C4-2B (cell line): ENCODE measurements around the gene NMNAT3.
"Not testable (repeated sequence)": the region's sequence is repeated elsewhere in the genome, so short reads cannot be mapped to it uniquely, and the experiment has no call there.

Experiments used
- H3K27ac ChIP-seq: fragments of 450-650 bp; 2 replicates; pipeline ENCODE4 v1.5.1; 2017
- CTCF ChIP-seq: fragments of 450-650 bp; conservative IDR thresholded peaks from 2 replicates; pipeline ENCODE4 v1.5.1; 2017; ENCODE audit warnings: mild to moderate bottlenecking
- ZFX ChIP-seq: fragments of 450-650 bp; IDR thresholded peaks from 2 replicates; pipeline ENCODE4 v1.6.1; 2017

Gene NMNAT3

GRCh38 chr3:139597947-139598346 lies 79.8 kb downstream of the NMNAT3 start:
- H3K27ac ChIP-seq = no peak overlapping the region
- TF ChIP-seq ZFX (no peak), CTCF (no peak)

- not testable (repeated sequence) for H3K27ac ChIP-seq
Observed at GRCh38 chr3:139591186-139591585, 86.6 kb downstream of the NMNAT3 start.

- TF ChIP-seq ZFX = no peak
- peak; percentile 31 for TF ChIP-seq CTCF
- H3K27ac ChIP-seq = no peak overlapping the region
Observed at GRCh38 chr3:139588450-139588849, 89.3 kb downstream of the NMNAT3 start.

- TF ChIP-seq ZFX (no peak), CTCF (no peak)
- no peak overlapping the region for H3K27ac ChIP-seq
Observed at GRCh38 chr3:139587797-139588196, 90.0 kb downstream of the NMNAT3 start.

- no peak overlapping the region for H3K27ac ChIP-seq
- no peak for TF ChIP-seq CTCF
- TF ChIP-seq ZFX = no peak
Observed at GRCh38 chr3:139586420-139587017, 91.3 kb downstream of the NMNAT3 start.

- H3K27ac ChIP-seq = no peak overlapping the region
- TF ChIP-seq CTCF = no peak
- TF ChIP-seq ZFX = no peak
Observed at GRCh38 chr3:139585820-139586219, 92.0 kb downstream of the NMNAT3 start.

- H3K27ac ChIP-seq = not testable (repeated sequence)
Observed at GRCh38 chr3:139583651-139584050, 94.1 kb downstream of the NMNAT3 start.

- TF ChIP-seq ZFX (no peak), CTCF (no peak)
- no peak overlapping the region for H3K27ac ChIP-seq
Observed at GRCh38 chr3:139578783-139579182, 99.0 kb downstream of the NMNAT3 start.

GRCh38 chr3:139577909-139578308 lies 99.9 kb downstream of the NMNAT3 start:
- no peak overlapping the region for H3K27ac ChIP-seq
- TF ChIP-seq ZFX (no peak), CTCF (no peak)
